ENCODE measurements around the gene ELMO1. TPM values are rescaled to one million over a fixed set of nuclear protein-coding genes. Genes with fewer than 3 reads are reported as not detected.
A peak's percentile ranks its signal among the peaks of the same experiment; 100 is the strongest.

Gene ELMO1
- total RNA-seq, 1 donor from 2014 or later = 151 TPM

- Mint-ChIP-seq H3K36me3 (ENCODE audit: low read depth, unreplicated experiment) (peaks cover 4% of the 10 kb centered on the region), H3K4me1 (ENCODE audit: unreplicated experiment) (no peaks in the 10 kb centered on the region), H3K27me3 (ENCODE audit: unreplicated experiment) (peaks cover 4% of the 10 kb centered on the region), H3K9me3 (ENCODE audit: unreplicated experiment) (no peaks in the 10 kb centered on the region), H3K4me3 (ENCODE audit: unreplicated experiment) (no peak overlapping the region), H3K27ac (ENCODE audit: unreplicated experiment) (peak overlapping the region; percentile 22)
- no peak for TF ChIP-seq CTCF (IDR thresholded peaks at IDR 0.05; ENCODE audit: unreplicated experiment)
- no peak for DNase-seq (ENCODE audit: low spot score)
These were observed 378.6 kb downstream of the ELMO1 start for GRCh38 chr7:37070031-37070430.

- H3K9me3 Mint-ChIP-seq (ENCODE audit: unreplicated experiment) = no peaks in the 10 kb centered on the region
- H3K27ac Mint-ChIP-seq (ENCODE audit: unreplicated experiment) = no peak overlapping the region
- TF ChIP-seq CTCF (IDR thresholded peaks at IDR 0.05; ENCODE audit: unreplicated experiment) = no peak
These were observed 379.3 kb downstream of the ELMO1 start for GRCh38 chr7:37069336-37069735.

GRCh38 chr7:37068902-37069301, 379.8 kb downstream of the ELMO1 start:
- Mint-ChIP-seq H3K9me3 (ENCODE audit: unreplicated experiment) (no peaks in the 10 kb centered on the region), H3K36me3 (ENCODE audit: low read depth, unreplicated experiment) (peaks cover 10% of the 10 kb centered on the region), H3K4me3 (ENCODE audit: unreplicated experiment) (no peak overlapping the region), H3K27me3 (ENCODE audit: unreplicated experiment) (peaks cover 6% of the 10 kb centered on the region), H3K27ac (ENCODE audit: unreplicated experiment) (no peak overlapping the region), H3K4me1 (ENCODE audit: unreplicated experiment) (no peaks in the 10 kb centered on the region)
- no peak for TF ChIP-seq CTCF (IDR thresholded peaks at IDR 0.05; ENCODE audit: unreplicated experiment)
- no peak for DNase-seq (ENCODE audit: low spot score)

More at GRCh38 chr7:37069336-37069735, 379.3 kb downstream of the ELMO1 start:
- Mint-ChIP-seq H3K4me1 (ENCODE audit: unreplicated experiment) (no peaks in the 10 kb centered on the region), H3K4me3 (ENCODE audit: unreplicated experiment) (no peak overlapping the region), H3K36me3 (ENCODE audit: low read depth, unreplicated experiment) (peaks cover 10% of the 10 kb centered on the region), H3K27me3 (ENCODE audit: unreplicated experiment) (peaks cover 6% of the 10 kb centered on the region)
- DNase-seq (ENCODE audit: low spot score) = no peak

GRCh38 chr7:37068038-37068437, 380.6 kb downstream of the ELMO1 start:
- TF ChIP-seq CTCF (IDR thresholded peaks at IDR 0.05; ENCODE audit: unreplicated experiment) = no peak
- H3K4me1 Mint-ChIP-seq (ENCODE audit: unreplicated experiment) = no peaks in the 10 kb centered on the region
- H3K9me3 Mint-ChIP-seq (ENCODE audit: unreplicated experiment) = no peaks in the 10 kb centered on the region
- peaks cover 10% of the 10 kb centered on the region for H3K27me3 Mint-ChIP-seq (ENCODE audit: unreplicated experiment)
- no peak overlapping the region for H3K27ac Mint-ChIP-seq (ENCODE audit: unreplicated experiment)
- H3K4me3 Mint-ChIP-seq (ENCODE audit: unreplicated experiment) = no peak overlapping the region
- H3K36me3 Mint-ChIP-seq (ENCODE audit: low read depth, unreplicated experiment) = peaks cover 10% of the 10 kb centered on the region
- no peak for DNase-seq (ENCODE audit: low spot score)

- Mint-ChIP-seq H3K9me3 (ENCODE audit: unreplicated experiment) (no peaks in the 10 kb centered on the region), H3K27me3 (ENCODE audit: unreplicated experiment) (peaks cover 10% of the 10 kb centered on the region), H3K4me3 (ENCODE audit: unreplicated experiment) (no peak overlapping the region), H3K27ac (ENCODE audit: unreplicated experiment) (no peak overlapping the region), H3K4me1 (ENCODE audit: unreplicated experiment) (no peaks in the 10 kb centered on the region), H3K36me3 (ENCODE audit: low read depth, unreplicated experiment) (peaks cover 14% of the 10 kb centered on the region)
- DNase-seq (ENCODE audit: low spot score) = no peak
- no peak for TF ChIP-seq CTCF (IDR thresholded peaks at IDR 0.05; ENCODE audit: unreplicated experiment)
These were observed 382.8 kb downstream of the ELMO1 start for GRCh38 chr7:37065779-37066271.

All from endothelial cell (in vitro differentiated cells).